ENCODE results near the gene LRIT3. TPM values are rescaled to one million over a fixed set of nuclear protein-coding genes. Genes with fewer than 3 reads are reported as not detected.
"Not testable (repeated sequence)": the region's sequence is repeated elsewhere in the genome, so short reads cannot be mapped to it uniquely, and the experiment has no call there.

LRIT3 gene
- total RNA-seq, 1 donor from 2014 or later = 0.18 TPM

DNA sequence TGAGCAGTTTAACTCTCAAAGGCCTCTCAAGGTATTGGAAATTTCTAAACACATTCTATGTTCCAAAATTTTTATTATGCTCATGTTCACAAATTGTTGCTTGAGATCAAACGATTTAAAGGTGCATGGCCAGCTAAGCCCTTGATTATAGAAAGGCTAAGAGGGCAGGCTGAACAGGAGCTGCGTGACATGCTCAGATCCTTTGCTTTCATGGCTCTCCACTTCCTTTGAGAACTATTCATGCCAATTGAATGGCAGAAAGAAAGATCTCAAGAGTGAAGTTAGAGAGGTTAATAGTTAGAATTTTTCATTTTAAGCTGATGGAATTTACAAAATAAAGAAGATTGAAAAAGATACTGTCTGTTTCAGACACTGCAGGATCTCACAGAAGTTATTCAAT, 594 bp downstream of the LRIT3 start:
- intact Hi-C loops (cut with micrococcal nuclease) = no loop called here

DNA sequence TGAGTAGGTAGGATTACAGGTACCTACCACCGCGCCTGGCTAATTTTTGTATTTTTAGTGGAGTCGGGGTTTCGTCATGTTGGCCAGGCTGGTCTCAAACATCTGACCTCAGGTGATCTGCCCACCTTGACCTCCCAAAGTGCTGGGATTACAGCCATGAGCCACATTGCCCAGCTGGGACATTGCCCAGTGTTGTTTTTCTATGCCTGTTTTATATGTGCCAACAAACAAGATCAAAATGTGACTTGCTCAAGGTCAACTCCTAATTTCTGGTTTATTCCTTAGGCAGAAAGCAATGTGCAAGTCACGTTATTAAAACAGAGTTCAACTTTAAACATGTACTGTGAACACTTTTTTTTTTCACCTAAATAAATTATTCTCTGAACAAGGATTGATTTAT, 2.7 kb downstream of the LRIT3 start:
- intact Hi-C loops (cut with micrococcal nuclease) = no loop called here

DNA sequence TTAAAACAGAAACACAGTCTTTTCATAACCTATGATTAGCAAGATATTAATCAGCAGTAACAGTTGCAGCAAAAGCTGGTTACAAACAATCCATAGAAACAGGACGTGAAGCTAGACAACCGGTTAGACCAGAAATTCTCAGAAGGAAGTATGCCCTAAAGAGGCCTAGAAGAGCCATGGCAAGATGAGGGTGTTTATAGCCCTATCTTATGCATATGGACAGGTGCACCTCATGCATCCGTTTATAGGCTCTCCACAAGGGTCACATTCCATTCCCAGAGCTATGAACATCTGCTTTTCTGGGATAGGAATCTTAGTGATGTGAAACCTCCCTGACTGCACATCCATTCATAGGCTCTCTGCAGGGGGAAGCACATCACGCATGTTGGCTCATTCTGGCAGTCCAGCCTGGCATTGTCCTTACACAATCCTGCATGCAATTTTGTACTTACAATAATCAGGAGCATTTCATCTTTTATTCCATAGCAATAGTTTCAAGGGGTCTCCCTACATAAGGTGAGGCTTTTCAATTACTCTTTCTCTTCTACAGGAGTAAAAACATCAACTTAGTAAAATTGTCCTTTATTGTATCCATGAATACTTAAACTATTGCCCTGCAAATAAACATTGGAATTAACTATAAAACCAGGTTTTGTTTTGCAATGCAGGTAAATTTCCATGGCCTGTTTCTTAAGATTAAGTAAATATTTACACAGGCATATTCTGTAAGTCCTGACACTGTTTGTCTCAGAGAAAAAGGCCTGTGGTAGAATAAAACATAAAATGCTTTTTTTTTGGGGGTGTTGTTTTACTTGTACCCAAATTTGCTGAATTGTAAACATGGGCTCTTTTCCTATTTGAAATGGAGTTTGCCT, 11.8 kb downstream of the LRIT3 start:
- intact Hi-C loops (cut with micrococcal nuclease) = not testable (repeated sequence)

DNA sequence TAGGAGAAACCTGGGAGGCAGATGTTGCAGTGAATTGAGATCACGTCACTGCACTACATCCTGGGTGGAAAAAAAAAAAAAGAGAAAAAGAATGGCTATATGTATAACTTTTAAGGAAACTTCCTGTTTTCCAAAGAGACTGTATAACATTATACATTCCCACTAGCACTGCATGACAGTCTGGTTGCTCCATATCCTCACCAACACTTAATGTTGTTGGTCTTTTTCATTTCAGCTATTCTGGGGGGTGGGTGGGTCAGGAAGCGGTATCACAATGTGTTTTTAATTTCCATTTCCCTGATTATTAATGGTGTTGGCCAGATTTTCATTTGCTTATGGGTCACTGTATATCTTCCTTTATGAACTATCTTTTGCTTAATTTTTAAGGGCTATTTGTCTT, 13.4 kb downstream of the LRIT3 start:
- intact Hi-C loops (cut with micrococcal nuclease) = no loop called here

DNA sequence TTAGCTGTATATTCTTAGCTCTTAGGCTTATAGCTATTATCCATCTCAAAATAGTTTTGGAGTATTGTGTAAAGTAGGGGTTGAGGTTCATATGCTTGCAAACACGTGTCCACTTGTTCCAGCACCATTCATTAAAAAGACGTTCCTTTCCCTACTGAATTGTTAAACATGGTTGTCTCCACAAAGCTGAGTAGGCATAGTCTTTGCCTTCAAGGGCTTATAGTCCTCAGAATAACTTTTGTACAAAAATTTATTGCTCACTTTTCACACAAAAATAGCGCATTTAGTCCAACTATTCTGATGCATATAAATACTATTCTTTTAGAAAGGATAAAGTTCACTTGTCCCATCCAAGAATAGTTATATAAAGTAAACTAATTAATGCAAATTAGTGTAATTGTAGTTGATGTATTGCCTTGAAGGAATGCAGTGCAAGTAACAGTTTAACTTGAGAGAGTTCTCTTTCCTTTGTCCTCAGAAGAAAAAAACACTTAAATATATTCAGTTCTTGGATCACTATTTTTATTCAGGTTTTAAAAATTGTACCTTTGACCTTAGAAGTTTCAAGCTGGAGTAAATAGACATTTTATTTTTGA, 14.1 kb downstream of the LRIT3 start:
- intact Hi-C loops (cut with micrococcal nuclease) = no loop called here

DNA sequence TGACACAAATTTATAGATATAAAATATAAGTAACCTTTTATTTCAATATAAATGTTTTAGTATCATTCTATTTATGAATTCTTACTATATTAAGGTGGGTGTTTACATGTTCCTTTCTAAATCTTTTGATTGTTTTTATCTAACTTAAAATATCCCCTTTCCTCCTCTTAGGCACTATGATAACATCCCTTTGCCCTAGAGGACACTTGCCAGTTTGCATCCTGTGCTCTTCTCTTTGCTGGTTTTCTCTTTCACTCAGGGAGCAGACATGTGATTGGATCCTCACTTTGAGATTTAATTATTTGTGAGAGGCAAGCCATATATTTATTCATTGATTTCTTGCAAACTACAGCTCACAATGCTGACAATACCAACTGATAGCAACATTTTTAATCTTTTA, 16.2 kb downstream of the LRIT3 start:
- intact Hi-C loops (cut with micrococcal nuclease) = no loop called here

DNA sequence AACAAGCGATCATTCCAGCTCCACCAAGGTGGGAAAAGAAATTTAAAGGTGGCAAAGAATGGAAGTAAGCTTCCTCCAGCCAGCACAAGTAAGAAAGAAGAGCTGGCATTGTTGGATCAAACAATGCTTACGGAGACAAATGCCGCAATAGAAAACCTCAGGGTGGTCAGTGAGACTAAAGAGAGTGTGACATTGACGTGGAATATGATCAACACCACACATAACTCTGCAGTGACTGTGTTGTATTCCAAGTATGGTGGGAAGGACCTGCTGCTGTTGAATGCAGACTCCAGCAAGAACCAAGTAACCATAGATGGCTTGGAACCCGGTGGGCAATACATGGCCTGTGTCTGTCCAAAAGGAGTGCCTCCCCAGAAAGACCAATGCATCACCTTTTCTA, 22.2 kb downstream of the LRIT3 start:
- intact Hi-C loops (cut with micrococcal nuclease) = no loop called here

DNA sequence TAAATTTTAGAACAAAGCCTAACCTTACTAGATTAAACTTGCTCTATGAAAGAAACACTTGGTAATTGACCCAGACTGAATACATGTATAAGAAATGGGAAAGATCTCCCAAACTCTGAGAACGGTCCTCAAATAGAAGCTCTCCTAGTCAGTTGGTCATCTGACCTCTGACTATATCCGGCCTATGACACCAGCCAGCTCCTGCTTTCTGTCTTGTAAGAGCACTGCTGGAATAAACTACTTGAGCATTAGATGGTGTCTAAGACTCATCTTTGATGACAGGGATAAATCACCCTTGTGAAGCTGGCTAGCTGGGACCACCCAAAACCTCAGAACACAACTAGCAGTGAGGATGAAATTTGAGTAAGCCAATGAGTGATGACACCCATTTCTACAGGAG, 24.2 kb downstream of the LRIT3 start:
- intact Hi-C loops (cut with micrococcal nuclease) = no loop called here

DNA sequence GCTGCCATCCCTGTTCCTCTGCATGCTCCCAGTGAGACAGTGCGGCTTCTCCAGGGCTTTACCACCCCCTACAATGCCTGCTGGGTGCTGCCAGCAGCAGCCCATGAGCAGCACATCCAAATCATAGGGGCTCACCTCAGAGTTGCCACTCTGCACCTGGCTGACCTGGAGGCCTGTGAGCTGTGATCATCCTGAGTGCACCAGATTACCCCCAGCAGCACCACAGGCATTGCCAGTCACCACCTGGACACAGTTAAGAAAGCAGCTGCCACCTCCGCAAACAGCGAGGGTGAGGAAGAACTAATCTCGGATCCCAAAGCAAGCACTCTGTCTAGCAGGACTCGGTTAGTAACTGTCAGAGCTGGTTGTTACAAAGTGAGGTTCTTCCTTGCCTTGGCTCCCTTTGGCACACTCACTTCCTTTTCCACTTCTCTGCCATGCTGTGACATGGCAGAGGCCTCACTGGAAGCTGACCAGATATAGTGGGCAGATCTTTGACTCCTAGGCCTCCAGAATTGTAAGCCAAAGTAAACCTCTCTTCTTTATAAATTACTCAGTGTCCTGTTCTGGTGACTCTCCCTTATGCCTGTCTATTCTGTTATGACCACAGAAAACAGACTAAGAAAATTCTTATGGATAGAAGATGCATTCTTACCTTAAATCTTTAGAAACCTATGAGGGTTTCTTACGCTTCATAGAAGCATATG, 25.2 kb downstream of the LRIT3 start:
- intact Hi-C loops (cut with micrococcal nuclease) = no loop called here

DNA sequence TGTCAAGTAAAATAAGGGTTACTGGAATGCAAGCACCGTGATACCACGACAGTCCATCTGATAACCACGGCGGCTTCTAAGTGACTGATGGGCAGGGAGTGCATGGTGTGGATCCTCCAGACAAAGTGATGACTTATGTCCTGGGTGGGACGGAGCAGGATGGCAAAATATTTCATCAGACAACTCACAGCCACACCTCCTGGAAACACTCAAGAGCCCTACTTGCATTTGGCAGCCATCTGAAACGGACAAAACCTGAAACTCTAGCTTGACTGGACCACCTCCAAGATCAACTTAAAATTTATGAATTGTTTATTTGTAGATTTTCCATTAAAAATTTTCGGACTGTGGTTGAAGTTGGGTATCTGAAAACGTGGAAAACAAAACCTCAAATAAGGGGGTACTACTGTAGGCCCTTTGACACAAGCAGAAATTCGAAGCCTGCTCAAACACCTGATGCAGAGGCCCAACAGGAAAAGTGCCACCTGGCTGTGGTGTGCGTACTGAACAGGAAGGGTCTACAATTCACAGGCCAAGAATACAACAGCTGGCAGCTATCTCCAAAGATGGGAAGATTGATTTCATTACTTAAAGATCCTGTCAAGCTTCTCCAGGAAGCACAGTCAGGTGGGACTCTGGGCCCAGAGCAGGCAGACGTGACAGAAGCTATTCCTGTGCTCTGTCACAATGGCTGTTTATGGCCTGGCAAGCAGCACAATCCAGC, 26.0 kb downstream of the LRIT3 start:
- intact Hi-C loops (cut with micrococcal nuclease) = no loop called here

DNA sequence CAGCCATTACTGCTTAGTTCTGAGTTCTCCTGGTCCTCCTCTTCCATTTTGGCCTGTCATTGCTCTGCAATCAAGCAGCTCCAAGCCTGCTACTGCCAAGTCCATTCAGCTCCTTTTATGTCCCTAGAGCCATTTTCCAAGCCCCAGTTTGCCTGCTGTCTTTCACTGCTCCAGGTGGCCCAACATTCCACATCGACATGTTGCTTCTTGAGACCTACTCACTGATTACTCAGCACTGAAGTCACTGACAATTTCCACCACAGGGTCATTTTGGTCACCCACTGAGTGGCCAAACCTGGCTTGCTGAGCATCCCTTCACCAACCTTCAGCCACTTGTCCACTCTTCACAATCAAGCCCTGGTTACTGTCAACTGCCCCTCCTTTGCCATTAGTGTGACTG, 27.2 kb downstream of the LRIT3 start:
- intact Hi-C loops (cut with micrococcal nuclease) = no loop called here

DNA sequence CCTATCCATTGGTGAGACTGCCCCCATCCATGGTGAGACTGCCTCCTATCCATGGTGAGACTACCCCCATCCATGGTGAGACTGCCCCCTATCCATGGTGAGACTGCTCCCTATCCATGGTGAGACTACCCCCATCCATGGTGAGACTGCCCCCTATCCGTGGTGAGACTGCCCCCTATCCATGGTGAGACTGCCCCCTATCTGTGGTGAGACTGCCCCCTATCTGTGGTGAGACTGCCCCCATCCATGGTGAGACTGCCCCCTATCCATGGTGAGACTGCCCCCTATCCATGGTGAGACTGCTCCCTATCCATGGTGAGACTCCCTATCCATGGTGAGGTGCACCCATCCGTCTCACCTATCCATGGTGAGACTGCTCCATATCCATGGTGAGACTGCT, 27.6 kb downstream of the LRIT3 start:
- intact Hi-C loops (cut with micrococcal nuclease) = not testable (repeated sequence)

DNA sequence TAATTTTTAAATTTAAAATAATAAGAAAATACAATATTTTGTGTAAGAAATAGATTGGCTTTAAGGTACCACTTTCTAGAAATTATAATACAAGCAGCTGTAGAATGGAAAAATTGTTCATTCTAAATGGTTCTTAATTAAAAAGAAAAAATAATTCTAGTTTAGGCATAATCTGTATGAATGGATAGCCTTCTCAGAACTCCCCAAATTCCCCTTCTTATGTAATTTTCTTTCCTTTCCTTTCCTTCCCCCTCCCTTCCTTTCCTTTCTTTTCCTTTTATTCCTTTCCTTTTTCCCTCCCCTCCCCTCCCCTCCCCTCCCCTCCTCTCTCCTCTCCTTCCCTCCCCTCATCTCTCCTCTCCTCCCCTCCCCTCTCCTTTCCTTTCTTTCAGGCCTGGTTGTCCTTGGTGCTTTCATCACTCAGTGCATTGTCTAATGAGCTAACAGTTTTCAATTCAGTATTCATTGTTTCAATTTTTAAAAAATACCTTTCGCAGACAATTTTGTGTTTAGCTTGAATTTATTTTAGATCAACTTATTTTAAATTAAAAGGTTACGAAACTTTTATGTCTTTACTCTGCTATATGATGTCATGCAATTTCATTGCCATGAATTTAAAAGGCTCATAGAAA, 28.8 kb downstream of the LRIT3 start:
- intact Hi-C loops (cut with micrococcal nuclease) = no loop called here

DNA sequence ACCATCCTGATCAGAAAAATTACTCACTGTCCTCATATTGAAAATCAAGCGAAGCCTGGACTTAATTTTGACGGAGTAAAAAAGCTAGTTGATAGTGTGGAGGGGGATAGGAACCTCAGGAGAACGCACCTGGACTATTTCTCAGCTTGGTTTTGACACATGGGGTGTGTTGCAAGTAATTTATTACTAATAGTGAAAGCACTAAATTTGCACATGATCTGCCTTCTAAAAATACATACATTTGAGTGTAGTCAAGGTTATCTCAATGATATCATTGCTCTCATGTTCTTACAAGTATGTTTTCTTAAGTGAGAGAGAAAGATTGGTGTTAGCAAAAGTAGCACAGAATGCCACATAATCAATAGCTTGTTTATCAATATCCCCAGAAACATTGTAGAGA, 29.5 kb downstream of the LRIT3 start:
- intact Hi-C loops (cut with micrococcal nuclease) = no loop called here

DNA sequence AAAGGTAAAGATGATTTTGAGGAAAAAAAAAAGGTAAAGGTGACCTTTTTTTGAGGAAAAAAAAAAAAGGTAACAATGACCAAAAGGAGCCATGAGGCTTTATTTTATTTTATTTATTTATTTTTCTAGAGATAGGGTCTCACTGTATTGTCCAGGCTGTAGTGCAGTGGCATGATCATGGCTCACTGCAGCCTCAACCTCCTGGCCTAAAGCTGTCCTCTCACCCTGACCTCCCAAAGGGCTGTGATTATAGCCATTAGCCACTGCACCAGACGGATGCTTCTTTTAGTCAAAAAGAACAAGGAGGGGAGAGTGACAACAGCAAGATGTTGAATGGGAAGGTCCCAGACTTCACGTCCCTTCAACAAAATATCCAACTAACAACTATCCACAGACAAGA, 30.4 kb downstream of the LRIT3 start:
- intact Hi-C loops (cut with micrococcal nuclease) = no loop called here

DNA sequence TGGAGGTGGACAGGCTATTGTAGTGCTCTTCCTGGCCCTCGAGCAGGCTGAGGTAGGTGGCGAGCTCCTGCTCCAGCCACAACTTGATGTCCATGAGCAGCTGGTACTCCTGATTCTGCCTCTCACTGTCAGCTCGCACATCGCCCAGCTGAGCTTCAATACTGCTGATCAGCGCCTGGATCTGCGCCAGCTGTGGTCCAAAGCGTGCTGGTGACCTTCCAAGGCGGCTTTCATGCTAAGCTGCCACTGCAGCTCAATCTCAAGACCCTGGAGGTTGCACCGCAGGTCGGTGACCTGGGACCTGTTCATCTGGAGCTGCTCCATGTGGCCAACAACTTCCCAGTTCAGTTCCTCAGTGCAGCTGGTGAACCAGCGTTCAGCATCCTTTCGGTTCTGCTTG, 31.2 kb downstream of the LRIT3 start:
- intact Hi-C loops (cut with micrococcal nuclease) = no loop called here

DNA sequence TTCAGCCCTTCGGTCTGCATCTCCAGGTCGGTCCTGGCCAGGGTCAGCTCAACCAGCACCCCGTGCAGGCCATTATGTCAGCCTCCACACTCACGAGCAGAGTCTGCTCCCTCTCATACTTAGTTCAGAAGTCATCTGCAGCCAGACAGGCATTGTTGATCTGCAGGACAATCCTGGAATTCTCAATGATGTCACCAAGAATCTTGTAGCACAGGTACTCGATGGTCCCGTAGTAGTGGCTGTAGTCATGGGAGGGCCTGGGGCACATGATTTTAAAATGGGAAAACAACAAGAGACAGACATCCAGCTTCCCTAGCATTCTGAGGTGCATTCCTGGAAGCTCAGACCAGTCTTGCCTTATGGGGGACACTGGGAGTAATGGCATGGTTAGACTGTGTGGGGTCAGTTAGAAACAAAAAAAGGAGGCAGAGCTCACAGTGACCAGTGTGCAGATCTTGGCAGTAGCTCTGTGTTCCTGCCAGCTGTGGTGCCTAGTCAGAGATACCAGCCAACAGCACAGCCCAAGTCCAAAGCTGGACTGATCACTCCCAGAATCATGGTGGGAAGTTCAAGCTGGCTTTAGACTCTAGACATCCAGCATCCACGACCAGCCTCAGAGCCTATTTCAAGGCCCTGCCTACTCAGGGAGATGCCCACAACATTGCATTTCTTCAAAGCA, 31.9 kb downstream of the LRIT3 start:
- intact Hi-C loops (cut with micrococcal nuclease) = no loop called here

DNA sequence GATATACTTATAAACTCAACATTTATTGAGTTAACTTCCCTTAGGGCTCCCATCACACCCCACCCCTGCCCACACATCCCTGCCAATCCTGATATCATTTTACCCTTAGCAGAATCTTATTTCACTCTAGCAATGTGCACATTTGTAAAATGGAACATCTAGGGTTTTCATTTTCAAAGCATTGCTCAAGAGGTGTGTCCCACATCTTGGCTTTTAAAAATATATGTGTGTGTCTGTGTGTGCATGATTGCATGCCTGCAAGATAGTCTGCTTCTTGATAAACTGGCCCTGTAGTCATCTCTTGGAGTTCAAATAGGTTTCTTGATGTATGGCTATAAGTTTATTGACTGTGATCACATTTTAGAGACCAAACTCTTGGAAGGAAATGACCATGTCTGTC, 38.4 kb downstream of the LRIT3 start:
- intact Hi-C loops (cut with micrococcal nuclease) = no loop called here

DNA sequence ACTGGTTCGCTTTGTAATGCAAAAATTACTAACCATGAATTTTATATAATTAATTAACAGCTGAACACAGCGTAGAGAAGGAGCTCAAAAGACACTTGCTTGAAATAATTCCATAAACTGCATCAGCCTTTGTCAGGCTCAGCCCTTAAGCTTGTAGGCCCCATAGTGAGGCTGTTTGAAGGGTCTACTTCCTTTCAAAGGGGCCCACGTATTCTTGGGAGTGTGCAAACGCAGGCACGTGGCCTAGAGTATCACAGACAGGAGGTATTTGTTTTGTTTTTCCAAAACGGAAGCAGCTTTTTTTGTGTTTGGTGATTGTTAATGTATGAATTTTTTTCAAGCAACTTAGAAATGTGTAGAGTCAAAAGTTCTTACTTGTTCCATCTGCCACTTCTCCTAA, 39.2 kb downstream of the LRIT3 start:
- intact Hi-C loops (cut with micrococcal nuclease) = no loop called here

DNA sequence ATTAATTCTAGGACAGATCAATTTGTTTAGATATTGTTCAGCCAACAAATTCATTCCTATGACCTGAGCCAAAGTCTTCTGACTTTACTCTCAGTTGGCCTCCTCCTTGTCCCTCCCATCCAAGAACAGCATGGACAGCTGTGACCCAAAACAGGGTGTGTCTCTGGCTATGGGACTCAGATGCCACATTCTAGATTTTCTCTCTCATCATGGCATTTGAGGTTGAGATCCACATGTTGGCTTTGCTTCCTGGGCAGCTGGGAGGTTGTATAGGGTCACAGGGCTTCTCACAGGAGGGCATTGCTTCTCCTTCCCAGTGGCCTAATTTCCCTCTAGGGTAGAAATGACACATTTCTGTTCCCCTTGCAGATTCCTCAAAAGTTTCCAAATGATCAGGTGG, 42.2 kb downstream of the LRIT3 start:
- intact Hi-C loops (cut with micrococcal nuclease) = no loop called here

Data from T-helper 2 cell treated with Interferon-gamma antibody and Interleukin-4, amounts not matched to agents 100 ng/mL and 5 ng/mL, for 36 hours (primary cell).